Nephron (organoid): ENCODE data around the gene WDFY3.

Experiments
- H3K27ac Mint-ChIP-seq, 3 experiments: 2 replicates each; pipeline ENCODE4 v1.8.0; 2020; ENCODE audit warnings: mixed read lengths in 3 of 3, mild to moderate bottlenecking in 2 of 3, moderate library complexity in 1 of 3
- H3K27me3 Mint-ChIP-seq: 2 replicates; pipeline ENCODE4 v1.8.0; 2021; ENCODE audit warnings: low read depth, mild to moderate bottlenecking, moderate library complexity, mixed read lengths
- H3K36me3 Mint-ChIP-seq: 2 replicates; pipeline ENCODE4 v1.8.0; 2020; ENCODE audit warnings: low read depth, mixed read lengths
- H3K4me1 Mint-ChIP-seq: 2 replicates; pipeline ENCODE4 v1.8.0; 2020; ENCODE audit warnings: mixed read lengths
- H3K4me3 Mint-ChIP-seq, 3 experiments: 2 replicates each; pipeline ENCODE4 v1.8.0; 2020; ENCODE audit warnings: mild to moderate bottlenecking in 3 of 3, mixed read lengths in 3 of 3, moderate library complexity in 2 of 3
- H3K9me3 Mint-ChIP-seq: 2 replicates; pipeline ENCODE4 v1.8.0; 2020; ENCODE audit warnings: mixed read lengths
- TF ChIP-seq, protein P1 (sequence below), 3 experiments: fragments of 200-600 bp; sonication (generic); IDR thresholded peaks; one replicate each; pipeline ENCODE4 v1.5.0; 2021; ENCODE audit warnings: antibody characterized with exemption in 3 of 3; ENCODE audit not compliant: unreplicated experiment in 3 of 3

WDFY3 gene

DNA sequence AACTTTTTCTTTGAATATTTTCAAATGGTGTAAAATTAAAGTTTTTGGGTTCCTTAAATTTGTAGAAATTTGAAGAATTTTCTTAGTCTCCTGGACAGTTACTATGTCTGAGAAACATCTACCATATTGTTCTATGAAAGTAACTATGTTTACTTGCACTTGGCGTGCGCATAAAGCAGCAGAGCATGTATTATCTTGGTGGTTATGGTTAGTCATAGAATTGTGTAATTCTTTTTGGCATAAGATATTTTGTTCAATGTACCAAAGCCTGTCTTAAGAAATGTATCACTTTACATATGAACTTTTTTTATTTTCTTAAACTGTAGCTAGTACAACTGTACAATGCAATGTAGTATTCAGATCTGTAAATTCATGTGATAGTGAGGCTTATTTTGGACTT lies 334.4 kb downstream of the WDFY3 start:
- Mint-ChIP-seq H3K27me3 (no peaks in the 10 kb centered on the region), H3K9me3 (no peaks in the 10 kb centered on the region), H3K36me3 (peaks cover 5% of the 10 kb centered on the region), H3K4me1 (no peaks in the 10 kb centered on the region), H3K4me3 (no peak overlapping the region), H3K27ac (no peak overlapping the region)
- TF ChIP-seq, protein P1, sequence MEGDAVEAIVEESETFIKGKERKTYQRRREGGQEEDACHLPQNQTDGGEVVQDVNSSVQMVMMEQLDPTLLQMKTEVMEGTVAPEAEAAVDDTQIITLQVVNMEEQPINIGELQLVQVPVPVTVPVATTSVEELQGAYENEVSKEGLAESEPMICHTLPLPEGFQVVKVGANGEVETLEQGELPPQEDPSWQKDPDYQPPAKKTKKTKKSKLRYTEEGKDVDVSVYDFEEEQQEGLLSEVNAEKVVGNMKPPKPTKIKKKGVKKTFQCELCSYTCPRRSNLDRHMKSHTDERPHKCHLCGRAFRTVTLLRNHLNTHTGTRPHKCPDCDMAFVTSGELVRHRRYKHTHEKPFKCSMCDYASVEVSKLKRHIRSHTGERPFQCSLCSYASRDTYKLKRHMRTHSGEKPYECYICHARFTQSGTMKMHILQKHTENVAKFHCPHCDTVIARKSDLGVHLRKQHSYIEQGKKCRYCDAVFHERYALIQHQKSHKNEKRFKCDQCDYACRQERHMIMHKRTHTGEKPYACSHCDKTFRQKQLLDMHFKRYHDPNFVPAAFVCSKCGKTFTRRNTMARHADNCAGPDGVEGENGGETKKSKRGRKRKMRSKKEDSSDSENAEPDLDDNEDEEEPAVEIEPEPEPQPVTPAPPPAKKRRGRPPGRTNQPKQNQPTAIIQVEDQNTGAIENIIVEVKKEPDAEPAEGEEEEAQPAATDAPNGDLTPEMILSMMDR (IDR thresholded peaks at IDR 0.05; ENCODE audit: unreplicated experiment in 3 of 3): no peak

DNA sequence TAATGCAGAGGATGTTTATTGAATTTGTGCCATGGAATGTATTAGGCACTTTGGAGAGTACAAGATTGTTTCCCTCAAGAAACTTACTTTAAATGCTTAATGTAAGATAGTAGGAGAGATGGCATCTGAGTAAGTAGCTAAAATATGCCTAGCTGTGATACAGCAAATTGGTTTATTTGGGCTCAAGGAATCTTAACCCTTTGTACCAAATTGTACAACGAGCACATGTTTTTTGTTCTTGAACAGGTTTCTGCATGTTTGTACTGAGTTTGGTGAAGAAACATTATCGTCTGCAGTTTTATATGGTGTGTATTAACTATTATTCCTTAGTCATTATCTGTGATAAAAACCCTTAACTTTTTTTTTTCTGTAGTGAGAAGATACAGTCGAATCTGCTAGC lies 334.9 kb downstream of the WDFY3 start:
- Mint-ChIP-seq H3K36me3 (peaks cover 5% of the 10 kb centered on the region), H3K4me3 (no peak overlapping the region), H3K4me1 (no peaks in the 10 kb centered on the region), H3K9me3 (no peaks in the 10 kb centered on the region), H3K27me3 (no peaks in the 10 kb centered on the region), H3K27ac (no peak overlapping the region)
- TF ChIP-seq, protein P1 (IDR thresholded peaks at IDR 0.05; ENCODE audit: unreplicated experiment in 3 of 3): no peak

DNA sequence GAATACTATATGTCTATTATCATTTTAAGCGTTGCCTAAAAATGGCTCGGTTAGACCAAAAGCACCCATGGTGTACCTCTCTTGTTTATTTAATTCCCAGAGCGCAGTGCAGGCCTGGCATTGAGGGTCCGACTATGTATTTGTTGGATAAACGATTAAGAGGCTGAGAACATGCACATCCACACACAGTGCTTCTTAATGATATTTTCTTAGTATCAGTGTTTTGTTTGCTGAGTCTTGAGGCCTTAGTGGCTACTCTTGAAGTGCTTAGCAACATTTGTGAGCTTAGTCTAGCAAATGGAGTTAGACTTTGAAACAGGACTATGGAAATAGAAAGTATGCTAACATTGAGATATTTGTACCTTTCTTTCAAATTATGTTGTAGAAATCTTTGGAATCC lies 339.8 kb downstream of the WDFY3 start:
- Mint-ChIP-seq H3K4me3 (no peak overlapping the region), H3K27ac (no peak overlapping the region), H3K4me1 (no peaks in the 10 kb centered on the region), H3K27me3 (no peaks in the 10 kb centered on the region), H3K9me3 (no peaks in the 10 kb centered on the region), H3K36me3 (peaks cover 5% of the 10 kb centered on the region)
- TF ChIP-seq, protein P1 (IDR thresholded peaks at IDR 0.05; ENCODE audit: unreplicated experiment in 3 of 3): no peak

DNA sequence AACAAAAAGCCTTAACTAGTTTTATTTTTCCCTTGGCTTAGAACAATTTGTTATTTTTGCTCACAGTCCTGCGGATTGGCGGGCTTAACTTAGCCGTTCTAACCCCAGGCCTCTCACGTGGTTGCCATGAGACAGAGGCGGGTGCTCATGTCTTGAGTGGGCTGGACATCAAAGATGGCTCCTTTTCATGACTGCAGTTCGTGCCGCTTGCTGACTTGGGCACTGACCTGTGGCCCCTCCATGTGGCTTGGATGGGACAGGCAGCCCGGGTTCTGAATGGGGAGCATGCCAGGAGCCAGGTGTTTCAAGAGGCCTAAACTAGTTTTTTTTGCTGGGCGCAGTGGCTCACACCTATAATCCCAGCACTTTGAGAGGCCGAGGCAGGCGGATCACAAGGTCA lies 342.8 kb downstream of the WDFY3 start:
- no peak overlapping the region for H3K4me3 Mint-ChIP-seq
- no peaks in the 10 kb centered on the region for H3K27me3 Mint-ChIP-seq
- TF ChIP-seq, protein P1 (IDR thresholded peaks at IDR 0.05; ENCODE audit: unreplicated experiment in 3 of 3): no peak
- H3K9me3 Mint-ChIP-seq: no peaks in the 10 kb centered on the region
- H3K36me3 Mint-ChIP-seq: peaks cover 9% of the 10 kb centered on the region
- no peaks in the 10 kb centered on the region for H3K4me1 Mint-ChIP-seq
- no peak overlapping the region for H3K27ac Mint-ChIP-seq

DNA sequence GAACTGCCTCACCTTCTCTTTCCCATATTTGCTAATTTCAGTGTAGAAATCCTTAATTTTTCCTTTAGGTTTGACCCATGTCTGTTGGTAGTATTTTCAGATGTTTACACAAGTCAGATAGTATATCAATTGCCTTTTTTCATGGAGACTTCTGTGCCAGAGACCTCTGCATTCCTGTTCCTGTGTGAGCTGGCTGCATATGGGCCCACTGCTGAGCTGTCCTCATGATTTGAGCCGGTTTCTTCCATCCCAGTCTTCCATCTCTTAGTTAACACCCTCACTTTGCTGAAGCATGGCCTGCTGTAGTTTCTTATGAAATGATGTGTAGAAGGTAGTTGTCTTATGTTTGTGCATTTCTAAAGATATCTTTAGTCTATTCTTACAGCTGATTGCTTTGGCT lies 343.5 kb downstream of the WDFY3 start:
- Mint-ChIP-seq H3K4me1 (no peaks in the 10 kb centered on the region), H3K27ac (no peak overlapping the region), H3K36me3 (peaks cover 9% of the 10 kb centered on the region), H3K4me3 (no peak overlapping the region), H3K27me3 (no peaks in the 10 kb centered on the region), H3K9me3 (no peaks in the 10 kb centered on the region)
- TF ChIP-seq, protein P1 (IDR thresholded peaks at IDR 0.05; ENCODE audit: unreplicated experiment in 3 of 3): no peak
